Upper lobe of left lung (tissue), 4 donors: ENCODE measurements around the gene PARP16.

Experiments
- EP300 ChIP-seq, 4 donors: sonication (generic); formaldehyde crosslinking; IDR thresholded peaks; one replicate each; pipeline ENCODE4 v1.5.1; 2017; ENCODE audit warnings: antibody characterized with exemption in 4 of 4, control low read depth in 2 of 4
- POLR2A ChIP-seq, 4 donors: fragments of 450-650 bp; IDR thresholded peaks; one replicate each; pipeline ENCODE4 v1.5.1; 2016 to 2017; ENCODE audit warnings: antibody characterized with exemption in 4 of 4, mild to moderate bottlenecking in 2 of 4
- TF ChIP-seq, protein P1 (sequence below), 6 experiments: fragments of 450-650 bp in 4 of 6; fragments of 200-600 bp in 2 of 6; sonication (generic) in 2 of 6; IDR thresholded peaks; one replicate each; pipeline ENCODE4 v1.5.1; 2016 to 2019; ENCODE audit warnings: antibody characterized with exemption in 6 of 6

- TF ChIP-seq, protein P1, sequence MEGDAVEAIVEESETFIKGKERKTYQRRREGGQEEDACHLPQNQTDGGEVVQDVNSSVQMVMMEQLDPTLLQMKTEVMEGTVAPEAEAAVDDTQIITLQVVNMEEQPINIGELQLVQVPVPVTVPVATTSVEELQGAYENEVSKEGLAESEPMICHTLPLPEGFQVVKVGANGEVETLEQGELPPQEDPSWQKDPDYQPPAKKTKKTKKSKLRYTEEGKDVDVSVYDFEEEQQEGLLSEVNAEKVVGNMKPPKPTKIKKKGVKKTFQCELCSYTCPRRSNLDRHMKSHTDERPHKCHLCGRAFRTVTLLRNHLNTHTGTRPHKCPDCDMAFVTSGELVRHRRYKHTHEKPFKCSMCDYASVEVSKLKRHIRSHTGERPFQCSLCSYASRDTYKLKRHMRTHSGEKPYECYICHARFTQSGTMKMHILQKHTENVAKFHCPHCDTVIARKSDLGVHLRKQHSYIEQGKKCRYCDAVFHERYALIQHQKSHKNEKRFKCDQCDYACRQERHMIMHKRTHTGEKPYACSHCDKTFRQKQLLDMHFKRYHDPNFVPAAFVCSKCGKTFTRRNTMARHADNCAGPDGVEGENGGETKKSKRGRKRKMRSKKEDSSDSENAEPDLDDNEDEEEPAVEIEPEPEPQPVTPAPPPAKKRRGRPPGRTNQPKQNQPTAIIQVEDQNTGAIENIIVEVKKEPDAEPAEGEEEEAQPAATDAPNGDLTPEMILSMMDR (IDR thresholded peaks at IDR 0.05): no peak
- TF ChIP-seq POLR2A (IDR thresholded peaks at IDR 0.05): no peak
- no peak for TF ChIP-seq EP300 (IDR thresholded peaks at IDR 0.05)
Measured at GRCh38 chr15:65221697-65222096, 65.0 kb downstream of the PARP16 start.
